ENCODE measurements around the gene ZSCAN9.
A peak's percentile ranks its signal among the peaks of the same experiment; 100 is the strongest.

ZSCAN9 gene

GRCh38 chr6:28224131-28225055 is 682 bp upstream of the ZSCAN9 start:
- DNase-seq, result no peak

GRCh38 chr6:28226460-28226859 is 1.4 kb downstream of the ZSCAN9 start:
- DNase-seq, result no peak

GRCh38 chr6:28232785-28233184 is 7.7 kb downstream of the ZSCAN9 start:
- DNase-seq, result no peak

- no peak for DNase-seq
Measured at GRCh38 chr6:28235912-28236452, 10.9 kb downstream of the ZSCAN9 start.

- no peak for DNase-seq
Measured at GRCh38 chr6:28239636-28240035, 14.6 kb downstream of the ZSCAN9 start.

- no peak for DNase-seq
Measured at GRCh38 chr6:28240471-28240870, 15.4 kb downstream of the ZSCAN9 start.

- no peak for DNase-seq
Measured at GRCh38 chr6:28243946-28244345, 18.9 kb downstream of the ZSCAN9 start.

- DNase-seq, result no peak
Measured at GRCh38 chr6:28245206-28245941, 20.3 kb downstream of the ZSCAN9 start.

GRCh38 chr6:28248916-28249315 is 23.8 kb downstream of the ZSCAN9 start:
- DNase-seq, result no peak

- DNase-seq, result no peak
Measured at GRCh38 chr6:28250747-28251146, 25.7 kb downstream of the ZSCAN9 start.

GRCh38 chr6:28251661-28252008 is 26.6 kb downstream of the ZSCAN9 start:
- DNase-seq, result peak; percentile 9

- DNase-seq, result peak; percentile 92
Measured at GRCh38 chr6:28252009-28252975, 27.2 kb downstream of the ZSCAN9 start, which contains the start of gene ZKSCAN4. ZKSCAN4 (minus strand) TSS chr6:28252269; CDS start chr6:28251980, 289 bp downstream.

GRCh38 chr6:28254121-28254519 is 29.0 kb downstream of the ZSCAN9 start:
- no peak for DNase-seq

- DNase-seq, result no peak
Measured at GRCh38 chr6:28257042-28257441, 32.0 kb downstream of the ZSCAN9 start.

- DNase-seq, result peak; percentile 36
Measured at GRCh38 chr6:28258877-28259777, 34.1 kb downstream of the ZSCAN9 start, which contains the start of gene NKAPL. NKAPL (plus strand) TSS chr6:28259297; CDS start chr6:28259372, 75 bp downstream.

- DNase-seq, result no peak
Measured at GRCh38 chr6:28263922-28264321, 38.8 kb downstream of the ZSCAN9 start.

GRCh38 chr6:28264834-28265401 is 39.8 kb downstream of the ZSCAN9 start:
- DNase-seq, result no peak

- no peak for DNase-seq
Measured at GRCh38 chr6:28266563-28266961, 41.5 kb downstream of the ZSCAN9 start.

GRCh38 chr6:28266962-28267694 is 42.1 kb downstream of the ZSCAN9 start, which contains the start of gene ZSCAN26:
ZSCAN26 (plus strand) TSS chr6:28267143; CDS start chr6:28271920, 4,777 bp downstream.
- DNase-seq, result peak; percentile 92

GRCh38 chr6:28267695-28268059 is 42.6 kb downstream of the ZSCAN9 start:
- no peak for DNase-seq

Measured in CD4-positive, alpha-beta T cell treated with Interleukin-4 for 4 hours (primary cell).